Left lung (tissue), 10 donors: ENCODE measurements around the gene KRTCAP2. TPM values are rescaled to one million over a fixed set of nuclear protein-coding genes. Genes with fewer than 3 reads are reported as not detected.

ENCODE experiments used
- ATAC-seq: fragments of 200-7000 bp; cut with Tn5 transposase; one replicate; pipeline ENCODE4 v1.9.1; 2020; ENCODE audit warnings: moderate library complexity
- DNase-seq, 4 donors: peaks; one replicate each; pipeline ENCODE4 v3.0.0-alpha.2; 2013 to 2020
- H3K27ac ChIP-seq, 2 donors: fragments of 200-600 bp; sonication (generic) in 1 of 2; one replicate each; pipeline versions ENCODE4 v1.5.0 to v1.8.0; 2020 to 2021
- H3K27me3 ChIP-seq, 2 donors: fragments of 200-600 bp; sonication (generic) in 1 of 2; one replicate each; pipeline versions ENCODE4 v1.5.0 to v1.8.0; 2020 to 2021
- H3K36me3 ChIP-seq, 2 donors: fragments of 200-600 bp; sonication (generic) in 1 of 2; one replicate each; pipeline versions ENCODE4 v1.5.0 to v1.8.0; 2020 to 2021
- H3K4me1 ChIP-seq, 2 donors: fragments of 200-600 bp; one replicate each; pipeline ENCODE4 v1.8.0; 2021
- H3K4me3 ChIP-seq, 2 donors: fragments of 200-600 bp; sonication (generic) in 1 of 2; one replicate each; pipeline versions ENCODE4 v1.5.0 to v1.8.0; 2020 to 2021; ENCODE audit warnings: mild to moderate bottlenecking in 1 of 2
- H3K9me3 ChIP-seq, 2 donors: fragments of 200-600 bp; sonication (generic) in 1 of 2; one replicate each; pipeline versions ENCODE4 v1.5.0 to v1.8.0; 2020 to 2021
- CTCF ChIP-seq, 2 donors: fragments of 200-600 bp; sonication (generic) in 1 of 2; IDR thresholded peaks; one replicate each; pipeline versions ENCODE4 v1.5.0 to v1.8.0; 2021; ENCODE audit warnings: antibody characterized with exemption in 2 of 2
- intact Hi-C, 2 donors: fragments of 100-400 bp; cut with DNase I; formaldehyde crosslinking; loops; one replicate each; pipeline versions ENCODE4 v1.11.2 to v1.14.2; 2022
- polyA plus RNA-seq, 6 donors: library from polyadenylated mRNA; unstranded; fragments of 120-200 nt; gene quantifications; one replicate each; pipeline ENCODE4 v1.2.1, GENCODE V29; 2013; ENCODE audit not compliant: insufficient read length in 6 of 6
- total RNA-seq, 2 donors: library from RNA; stranded (reverse); fragmentation: NEBNext Ultra II Directional; extraction: Animal tissue kit (Norgen Biotek cat#: 25700); gene quantifications; one replicate each; pipeline ENCODE4 v1.2.1, GENCODE V29; 2021
- donor health status: DM: no; HTN: yes; CAD: no.
- donor health status: DM: no; HTN: no; CAD: no.

Gene KRTCAP2
- total and polyA plus RNA-seq, 8 donors = 93.9 to 184 (median 111) TPM

GRCh38 chr1:155123801-155124200 lies 49.3 kb downstream of the KRTCAP2 start:
- intact Hi-C loops = no loop called here
- Histone ChIP-seq H3K9me3 (no peaks in the 10 kb centered on the region), H3K4me1 (peaks cover 33 to 56% of the 10 kb centered on the region in 2 donors), H3K27ac (peak overlapping the region in 1 of 2 donors; percentile 84), H3K27me3 (peaks cover 0 to 43% of the 10 kb centered on the region in 2 donors), H3K36me3 (no peaks in the 10 kb centered on the region), H3K4me3 (no peak overlapping the region)
- no peak for ATAC-seq
- TF ChIP-seq CTCF (IDR thresholded peaks at IDR 0.05) = no peak
- no peak for DNase-seq

- Histone ChIP-seq H3K27me3 (peaks cover 0 to 28% of the 10 kb centered on the region in 2 donors), H3K4me1 (peaks cover 25 to 41% of the 10 kb centered on the region in 2 donors), H3K27ac (no peak overlapping the region), H3K4me3 (no peak overlapping the region), H3K36me3 (no peaks in the 10 kb centered on the region), H3K9me3 (no peaks in the 10 kb centered on the region)
- no peak for ATAC-seq
- TF ChIP-seq CTCF (IDR thresholded peaks at IDR 0.05) = no peak
- no peak for DNase-seq
- intact Hi-C loops = no loop called here
Measured at GRCh38 chr1:155122308-155122707, 50.8 kb downstream of the KRTCAP2 start.

- peak overlapping the region; percentile 43 to 53 for H3K27ac ChIP-seq
- intact Hi-C loops = no loop called here
- peak; percentile 52 for ATAC-seq
- no peak for TF ChIP-seq CTCF (IDR thresholded peaks at IDR 0.05)
- H3K9me3 ChIP-seq = no peaks in the 10 kb centered on the region
- H3K4me1 ChIP-seq = peaks cover 20 to 30% of the 10 kb centered on the region in 2 donors
- H3K27me3 ChIP-seq = peaks cover 0 to 17% of the 10 kb centered on the region in 2 donors
- no peak for DNase-seq
- no peaks in the 10 kb centered on the region for H3K36me3 ChIP-seq
- no peak overlapping the region for H3K4me3 ChIP-seq
Measured at GRCh38 chr1:155121249-155121648, 51.9 kb downstream of the KRTCAP2 start.

- Histone ChIP-seq H3K27ac (peak overlapping the region in 1 of 2 donors; percentile 53), H3K36me3 (no peaks in the 10 kb centered on the region), H3K4me1 (peaks cover 11 to 20% of the 10 kb centered on the region in 2 donors), H3K4me3 (no peak overlapping the region), H3K27me3 (peaks cover 0 to 7% of the 10 kb centered on the region in 2 donors), H3K9me3 (no peaks in the 10 kb centered on the region)
- intact Hi-C loops = no loop called here
- no peak for TF ChIP-seq CTCF (IDR thresholded peaks at IDR 0.05)
- ATAC-seq (no peak), DNase-seq (no peak)
Measured at GRCh38 chr1:155120253-155120652, 52.9 kb downstream of the KRTCAP2 start.

Other genes with a start within 250 kb of the KRTCAP2 start
- gene PMVK, start 236.6 kb downstream of the KRTCAP2 start, total RNA-seq = 10 to 100 TPM; 39.6 to 44.3 TPM
- 10 to 100 TPM; 31.7 to 39.2 (median 33.8) TPM for gene PMVK, start 236.6 kb downstream of the KRTCAP2 start, polyA plus RNA-seq
- 10 to 100 TPM; 32.6 to 83.5 TPM for gene PBXIP1, start 217.2 kb downstream of the KRTCAP2 start, total RNA-seq
- gene PBXIP1, start 217.2 kb downstream of the KRTCAP2 start, polyA plus RNA-seq = 10 to 100 TPM; 72.8 to 84.4 (median 79.1) TPM
- gene PYGO2, start 211.5 kb downstream of the KRTCAP2 start, total RNA-seq = 10 to 100 TPM; 26.6 to 30.9 TPM
- gene PYGO2, start 211.5 kb downstream of the KRTCAP2 start, polyA plus RNA-seq = 10 to 100 TPM; 35.8 to 42.9 (median 39.5) TPM
- 100 to 1,000 TPM; 134 to 144 TPM for gene SHC1, start 202.6 kb downstream of the KRTCAP2 start, total RNA-seq
- 100 to 1,000 TPM; 120 to 148 (median 127) TPM for gene SHC1, start 202.6 kb downstream of the KRTCAP2 start, polyA plus RNA-seq
- 10 to 100 TPM; 29.7 to 40.8 TPM for gene CKS1B, start 198.6 kb downstream of the KRTCAP2 start, total RNA-seq
- 100 to 1,000 TPM in 3 of 6 donors, 10 to 100 TPM in 3; 86.0 to 141 (median 100) TPM for gene CKS1B, start 198.6 kb downstream of the KRTCAP2 start, polyA plus RNA-seq
- 10 to 100 TPM; 26.4 to 39.9 TPM for gene FLAD1, start 190.0 kb downstream of the KRTCAP2 start, total RNA-seq
- 10 to 100 TPM; 26.6 to 38.8 (median 30.2) TPM for gene FLAD1, start 190.0 kb downstream of the KRTCAP2 start, polyA plus RNA-seq
- under 1 TPM in 1 of 2 donors, not detected in 1; 0.52 TPM for gene LENEP, start 179.7 kb downstream of the KRTCAP2 start, total RNA-seq
- gene LENEP, start 179.7 kb downstream of the KRTCAP2 start, polyA plus RNA-seq = 1 to 10 TPM in 3 of 6 donors, under 1 TPM in 3; 0.64 to 1.8 (median 0.92) TPM
- gene ZBTB7B, start 170.5 kb downstream of the KRTCAP2 start, total RNA-seq = 100 to 1,000 TPM in 1 of 2 donors, 10 to 100 TPM in 1; 60.5 to 104 TPM
- gene ZBTB7B, start 170.5 kb downstream of the KRTCAP2 start, polyA plus RNA-seq = 10 to 100 TPM; 14.4 to 21.7 (median 17.0) TPM
- gene DCST2, start 139.5 kb downstream of the KRTCAP2 start, total RNA-seq = 1 to 10 TPM in 1 of 2 donors, under 1 TPM in 1; 0.60 to 1.3 TPM
- gene DCST2, start 139.5 kb downstream of the KRTCAP2 start, polyA plus RNA-seq = 1 to 10 TPM; 1.9 to 2.5 (median 2.2) TPM
- not detected for gene DCST1, start 139.5 kb downstream of the KRTCAP2 start, total RNA-seq
- under 1 TPM; 0.57 to 0.87 (median 0.79) TPM for gene DCST1, start 139.5 kb downstream of the KRTCAP2 start, polyA plus RNA-seq
- 100 to 1,000 TPM; 116 to 172 TPM for gene ADAM15, start 122.0 kb downstream of the KRTCAP2 start, total RNA-seq
- gene ADAM15, start 122.0 kb downstream of the KRTCAP2 start, polyA plus RNA-seq = 100 to 1,000 TPM in 1 of 6 donors, 10 to 100 TPM in 5; 54.4 to 105 (median 74.6) TPM
- 10 to 100 TPM in 1 of 2 donors, 1 to 10 TPM in 1; 8.6 to 11.2 TPM for gene EFNA4, start 109.6 kb downstream of the KRTCAP2 start, total RNA-seq
- 10 to 100 TPM; 19.1 to 23.1 (median 22.6) TPM for gene EFNA4, start 109.6 kb downstream of the KRTCAP2 start, polyA plus RNA-seq
- gene EFNA3, start 94.5 kb downstream of the KRTCAP2 start, total RNA-seq = 1 to 10 TPM; 1.1 to 2.0 TPM
- 1 to 10 TPM; 2.6 to 4.8 (median 3.9) TPM for gene EFNA3, start 94.5 kb downstream of the KRTCAP2 start, polyA plus RNA-seq
- gene EFNA1, start 45.4 kb downstream of the KRTCAP2 start, total RNA-seq = 100 to 1,000 TPM in 1 of 2 donors, 10 to 100 TPM in 1; 63.7 to 148 TPM
- 100 to 1,000 TPM in 3 of 6 donors, 10 to 100 TPM in 3; 83.5 to 105 (median 98.4) TPM for gene EFNA1, start 45.4 kb downstream of the KRTCAP2 start, polyA plus RNA-seq
- gene SLC50A1, start 37.5 kb downstream of the KRTCAP2 start, total RNA-seq = 10 to 100 TPM; 46.6 to 64.6 TPM
- gene SLC50A1, start 37.5 kb downstream of the KRTCAP2 start, polyA plus RNA-seq = 10 to 100 TPM; 31.9 to 41.6 (median 34.5) TPM
- 10 to 100 TPM; 63.1 to 91.0 TPM for gene DPM3, start 32.8 kb downstream of the KRTCAP2 start, total RNA-seq
- 10 to 100 TPM; 19.6 to 30.7 (median 27.3) TPM for gene DPM3, start 32.8 kb downstream of the KRTCAP2 start, polyA plus RNA-seq
- under 1 TPM; 0.45 to 0.73 TPM for gene TRIM46, start 545 bp upstream of the KRTCAP2 start, total RNA-seq
- gene TRIM46, start 545 bp upstream of the KRTCAP2 start, polyA plus RNA-seq = 1 to 10 TPM; 3.6 to 6.2 (median 4.6) TPM
- gene THBS3, start 34.6 kb upstream of the KRTCAP2 start, total RNA-seq = 10 to 100 TPM; 30.6 to 41.8 TPM
- gene THBS3, start 34.6 kb upstream of the KRTCAP2 start, polyA plus RNA-seq = 10 to 100 TPM; 33.1 to 51.0 (median 44.6) TPM
- 10 to 100 TPM; 30.2 to 45.5 TPM for gene MTX1, start 35.4 kb upstream of the KRTCAP2 start, total RNA-seq
- 10 to 100 TPM; 28.6 to 36.5 (median 31.1) TPM for gene MTX1, start 35.4 kb upstream of the KRTCAP2 start, polyA plus RNA-seq
- gene ENTREP3, start 82.2 kb upstream of the KRTCAP2 start, total RNA-seq = 10 to 100 TPM; 23.2 to 33.5 TPM
- 10 to 100 TPM; 17.1 to 24.4 (median 20.1) TPM for gene ENTREP3, start 82.2 kb upstream of the KRTCAP2 start, polyA plus RNA-seq
- 10 to 100 TPM; 63.1 to 85.3 TPM for gene SCAMP3, start 89.1 kb upstream of the KRTCAP2 start, total RNA-seq
- 10 to 100 TPM; 45.8 to 62.2 (median 53.1) TPM for gene SCAMP3, start 89.1 kb upstream of the KRTCAP2 start, polyA plus RNA-seq
- 10 to 100 TPM; 45.4 to 55.2 TPM for gene CLK2, start 100.2 kb upstream of the KRTCAP2 start, total RNA-seq
- gene CLK2, start 100.2 kb upstream of the KRTCAP2 start, polyA plus RNA-seq = 10 to 100 TPM; 70.0 to 94.8 (median 78.8) TPM
- gene HCN3, start 104.2 kb upstream of the KRTCAP2 start, total RNA-seq = 1 to 10 TPM; 2.4 to 3.8 TPM
- 10 to 100 TPM in 2 of 6 donors, 1 to 10 TPM in 4; 8.1 to 11.7 (median 8.6) TPM for gene HCN3, start 104.2 kb upstream of the KRTCAP2 start, polyA plus RNA-seq
- gene PKLR, start 128.1 kb upstream of the KRTCAP2 start, total RNA-seq = not detected
- under 1 TPM in 4 of 6 donors, not detected in 2; 0.07 to 0.21 (median 0.14) TPM for gene PKLR, start 128.1 kb upstream of the KRTCAP2 start, polyA plus RNA-seq
- 100 to 1,000 TPM; 206 to 411 TPM for gene FDPS, start 135.6 kb upstream of the KRTCAP2 start, total RNA-seq
- 100 to 1,000 TPM; 166 to 213 (median 184) TPM for gene FDPS, start 135.6 kb upstream of the KRTCAP2 start, polyA plus RNA-seq
- gene RUSC1, start 147.6 kb upstream of the KRTCAP2 start, total RNA-seq = 10 to 100 TPM; 36.2 to 42.8 TPM
- 10 to 100 TPM; 32.7 to 43.3 (median 36.7) TPM for gene RUSC1, start 147.6 kb upstream of the KRTCAP2 start, polyA plus RNA-seq